NCI-H524 (cell line): ENCODE results near the gene TDRD12.

Source experiments
- DNase-seq, 2 experiments: peaks; one replicate each; lab custom pipeline; 2025; lab: John Stamatoyannopoulos, UW

TDRD12 gene

DNA sequence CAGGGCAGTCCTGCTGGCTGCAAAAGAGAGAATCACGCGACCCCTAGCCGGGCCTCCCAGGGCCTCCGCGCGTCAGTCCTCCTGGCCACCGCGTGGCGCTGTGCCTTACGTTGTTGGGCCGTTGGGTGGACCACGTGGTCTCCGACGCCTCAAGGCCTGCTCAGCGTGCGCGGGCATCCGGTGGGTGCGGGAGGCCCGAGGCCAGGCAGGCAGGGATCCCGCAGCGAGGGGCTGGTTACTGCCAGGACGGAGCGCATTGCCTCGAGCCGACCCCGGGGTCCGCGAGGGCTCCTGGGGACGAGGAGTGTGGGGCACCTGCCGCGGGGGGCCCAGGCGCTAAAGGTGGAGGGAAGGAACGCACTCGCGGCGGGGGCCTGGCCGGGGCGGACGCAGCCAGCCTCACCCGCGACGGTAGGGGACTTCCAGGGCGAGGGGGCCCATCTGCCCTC, at the start of gene TDRD12:
Gene TDRD12 (plus strand): TSS at position 157 of the 449 bp plus-strand sequence. CDS start 306 bp downstream, outside the sequence.
- no peak for DNase-seq

- no peak for DNase-seq
Observed at GRCh38 chr19:32671883-32672593, 47.5 kb upstream of the TDRD12 start.

DNA sequence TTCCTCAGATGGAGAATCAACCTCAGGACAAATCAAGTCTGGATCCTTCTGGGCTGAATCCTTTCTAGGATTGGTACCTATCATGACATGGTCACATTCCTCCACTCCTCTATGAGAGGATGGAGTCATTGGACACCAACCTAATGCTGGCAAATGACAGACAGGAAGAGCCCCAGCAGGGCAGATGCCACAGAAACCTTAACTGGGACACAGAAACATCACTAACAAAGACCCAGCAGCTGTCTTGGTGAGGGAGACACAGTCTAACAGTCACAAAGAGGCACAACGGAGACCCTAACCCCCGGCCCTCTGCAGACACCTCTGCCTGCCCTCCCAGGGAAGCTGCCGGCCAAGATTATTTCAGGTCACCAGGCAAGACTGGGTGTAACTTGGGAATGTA, 46.7 kb upstream of the TDRD12 start:
- no peak for DNase-seq

DNA sequence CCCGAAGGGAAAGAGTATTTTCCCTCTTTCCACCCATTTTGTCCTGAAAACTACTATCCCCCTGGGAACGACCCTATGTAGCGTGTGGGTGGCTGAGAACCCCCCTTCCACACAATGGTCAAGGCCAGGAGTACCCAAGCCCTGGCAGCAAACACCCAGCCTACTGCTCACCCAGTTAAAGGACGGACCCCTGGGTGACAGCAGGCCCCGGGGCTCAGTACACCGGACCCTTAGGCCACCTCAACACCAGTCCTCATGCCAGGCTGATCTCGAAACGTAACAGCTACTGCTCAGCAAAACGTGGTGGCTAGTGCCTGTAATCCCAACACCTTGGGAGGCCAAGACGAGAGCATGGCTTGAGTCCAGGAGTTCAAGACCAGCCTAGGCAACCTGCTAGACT, 46.0 kb upstream of the TDRD12 start:
- DNase-seq: no peak

GRCh38 chr19:32674153-32674930, 45.2 kb upstream of the TDRD12 start:
- peak; percentile 23 to 45 for DNase-seq

GRCh38 chr19:32674931-32675719, 44.4 kb upstream of the TDRD12 start, which contains the start of gene ANKRD27:
TSS of gene ANKRD27 (minus strand) at chr19:32675180. CDS start at chr19:32659015, 16,165 bp downstream.
- peak; percentile 99 for DNase-seq

GRCh38 chr19:32675720-32676185, 43.8 kb upstream of the TDRD12 start, which contains the start of gene RGS9BP:
TSS of gene RGS9BP (plus strand) at chr19:32675848. CDS start at chr19:32676264, 416 bp downstream.
- peak; percentile 57 to 74 for DNase-seq

DNA sequence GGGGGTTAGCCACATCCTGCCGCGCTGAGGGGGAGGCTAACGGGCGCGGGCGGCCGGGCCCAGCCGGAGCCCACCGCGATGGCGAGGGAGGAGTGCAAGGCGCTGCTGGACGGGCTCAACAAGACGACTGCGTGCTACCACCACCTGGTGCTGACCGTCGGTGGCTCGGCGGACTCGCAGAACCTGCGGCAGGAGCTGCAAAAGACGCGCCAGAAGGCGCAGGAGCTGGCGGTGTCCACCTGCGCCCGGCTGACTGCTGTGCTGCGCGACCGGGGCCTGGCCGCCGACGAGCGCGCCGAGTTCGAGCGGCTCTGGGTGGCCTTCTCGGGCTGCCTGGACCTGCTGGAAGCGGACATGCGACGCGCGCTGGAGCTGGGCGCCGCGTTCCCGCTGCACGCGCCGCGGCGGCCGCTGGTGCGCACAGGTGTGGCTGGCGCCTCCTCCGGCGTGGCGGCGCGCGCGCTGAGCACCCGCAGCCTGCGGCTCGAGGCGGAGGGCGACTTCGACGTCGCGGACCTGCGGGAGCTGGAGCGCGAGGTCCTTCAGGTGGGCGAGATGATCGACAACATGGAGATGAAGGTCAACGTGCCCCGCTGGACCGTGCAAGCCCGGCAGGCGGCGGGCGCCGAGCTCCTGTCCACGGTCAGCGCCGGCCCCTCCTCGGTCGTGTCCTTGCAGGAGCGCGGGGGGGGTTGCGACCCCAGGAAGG, 43.2 kb upstream of the TDRD12 start:
- peak; percentile 7 to 52 for DNase-seq

- no peak for DNase-seq
Observed at GRCh38 chr19:32676895-32677359, 42.6 kb upstream of the TDRD12 start.

GRCh38 chr19:32677657-32678056, 41.9 kb upstream of the TDRD12 start:
- DNase-seq: peak; percentile 95 to 97

- no peak for DNase-seq
Observed at GRCh38 chr19:32680986-32681385, 38.6 kb upstream of the TDRD12 start.

DNA sequence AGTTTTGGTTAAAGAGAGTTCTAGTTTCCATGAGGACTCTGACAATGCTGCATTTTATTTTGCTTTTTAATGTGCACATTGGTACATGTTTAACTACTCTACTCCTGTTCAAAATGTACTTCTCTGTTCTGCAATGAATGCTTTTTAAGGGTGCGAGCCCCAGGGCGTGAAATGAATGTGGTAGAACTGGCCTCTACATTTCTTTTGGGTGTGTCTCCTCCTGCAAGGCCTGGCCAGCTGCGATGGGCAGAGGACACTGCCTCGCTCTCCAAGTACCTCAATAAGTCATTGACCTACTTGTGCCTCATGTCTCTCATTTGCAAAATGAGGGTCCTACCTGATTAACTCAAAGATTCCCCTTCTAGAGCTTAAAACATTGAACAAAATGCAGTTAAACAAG, 37.2 kb upstream of the TDRD12 start:
- DNase-seq: no peak

GRCh38 chr19:32686847-32687475, 32.6 kb upstream of the TDRD12 start:
- DNase-seq: no peak

DNA sequence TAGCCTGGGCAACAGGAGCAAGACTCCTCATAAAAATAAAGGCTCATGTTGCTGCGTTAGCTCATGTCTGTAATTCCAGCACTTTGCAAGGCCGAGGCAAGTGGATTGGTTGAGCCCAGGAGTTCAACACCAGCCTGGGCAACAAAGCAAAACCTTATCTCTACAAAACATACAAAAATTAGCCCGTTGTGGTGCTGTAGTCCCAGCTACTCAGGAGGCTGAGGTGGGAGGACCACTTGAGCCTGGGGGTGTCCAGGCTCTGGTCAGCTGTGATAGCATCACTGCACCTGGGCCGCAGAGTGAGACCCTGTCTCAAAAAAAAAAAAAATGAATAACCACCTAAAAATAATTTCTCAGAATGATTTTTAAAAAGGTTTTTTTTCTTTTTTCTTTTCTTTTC, 31.9 kb upstream of the TDRD12 start:
- DNase-seq: no peak

- DNase-seq: no peak
Observed at GRCh38 chr19:32688311-32688710, 31.3 kb upstream of the TDRD12 start.

DNA sequence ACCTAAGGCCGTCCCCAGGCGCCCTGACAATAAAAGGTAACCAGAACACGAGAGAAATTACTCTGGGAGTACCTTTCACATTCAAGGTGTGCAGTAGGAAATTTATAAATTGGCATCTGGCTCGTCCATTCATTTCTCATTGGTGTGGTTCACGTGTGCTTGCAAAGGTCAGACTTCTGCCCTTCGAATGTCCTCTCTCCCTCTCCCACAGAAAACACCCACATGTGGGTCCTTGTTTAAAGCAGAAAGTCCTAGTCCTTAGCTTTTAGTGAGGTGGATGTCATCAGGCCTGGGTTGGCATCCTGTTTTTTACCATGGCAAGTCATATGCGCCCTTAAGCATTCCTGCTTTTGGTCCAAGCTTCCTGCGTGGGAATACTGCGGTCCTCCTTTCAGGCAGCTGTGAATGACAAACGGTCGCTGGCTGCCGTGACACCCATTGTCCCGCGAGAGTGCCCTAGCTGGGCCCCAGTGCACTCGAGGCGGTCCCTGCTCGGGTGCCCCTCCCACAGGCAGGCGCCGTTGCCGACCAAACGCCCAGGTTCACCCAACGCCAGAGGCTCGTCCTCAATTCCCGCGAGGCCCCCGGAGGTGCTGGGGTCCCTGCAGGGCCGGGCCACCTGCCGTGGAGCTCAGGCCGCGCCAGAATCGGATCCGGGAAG, 28.1 kb upstream of the TDRD12 start, which contains the start of gene NUDT19:
Gene NUDT19 (plus strand): TSS at position 531 of the 661 bp plus-strand sequence. CDS start 140 bp downstream, outside the sequence.
- peak; percentile 64 to 86 for DNase-seq

- peak; percentile 26 to 38 for DNase-seq
Observed at GRCh38 chr19:32691952-32692726, 27.4 kb upstream of the TDRD12 start.

- DNase-seq: no peak
Observed at GRCh38 chr19:32692727-32693061, 26.9 kb upstream of the TDRD12 start.
